Stimulated activated CD8-positive, alpha-beta memory T cell treated with anti-CD3 and anti-CD28 coated beads, Interleukin-4, amount 100 ng/mL, for 4 hours (primary cell): ENCODE measurements around the gene RHOC.

Experiments used
- DNase-seq, 2 donors: peaks; one replicate each; pipeline ENCODE4 v3.0.0-alpha.2; 2020; ENCODE audit warnings: low read depth in 2 of 2, low spot score in 1 of 2

RHOC gene

DNA sequence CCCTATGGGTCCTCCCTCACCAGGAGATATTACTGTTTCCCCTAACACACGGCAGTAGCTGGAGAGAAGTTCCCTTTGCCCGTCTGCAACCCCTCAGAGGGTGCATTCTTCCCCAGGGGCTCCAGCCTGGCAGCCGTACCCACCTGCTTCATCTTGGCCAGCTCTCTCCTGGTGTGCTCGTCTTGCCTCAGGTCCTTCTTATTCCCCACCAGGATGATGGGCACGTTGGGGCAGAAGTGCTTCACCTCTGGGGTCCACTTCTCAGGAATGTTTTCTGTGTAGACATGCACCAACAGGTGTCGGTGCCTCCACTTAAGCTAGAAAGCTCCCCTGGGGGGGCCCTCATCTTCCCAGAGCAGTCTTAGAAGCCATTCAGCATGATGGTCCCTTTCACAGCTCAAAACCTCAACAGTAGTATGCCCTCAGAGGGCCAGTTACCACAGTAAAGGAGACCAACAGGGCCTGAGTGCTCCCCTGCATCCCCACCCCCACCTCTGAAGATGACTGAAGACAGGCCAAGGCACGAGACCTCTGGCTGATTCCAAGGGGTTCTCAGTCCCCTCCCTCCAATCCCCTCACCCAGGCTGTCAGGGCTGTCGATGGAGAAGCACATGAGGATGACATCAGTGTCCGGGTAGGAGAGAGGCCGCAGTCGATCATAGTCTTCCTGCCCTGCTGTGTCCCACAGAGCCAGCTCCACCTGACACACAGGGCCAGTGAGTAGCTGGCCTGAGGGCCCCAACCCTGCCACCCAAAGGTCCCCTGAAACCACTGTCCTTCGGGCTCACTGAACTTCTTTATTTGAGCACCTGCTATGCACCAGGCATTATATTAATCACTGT, 4.3 kb downstream of the RHOC start:
- no peak for DNase-seq

DNA sequence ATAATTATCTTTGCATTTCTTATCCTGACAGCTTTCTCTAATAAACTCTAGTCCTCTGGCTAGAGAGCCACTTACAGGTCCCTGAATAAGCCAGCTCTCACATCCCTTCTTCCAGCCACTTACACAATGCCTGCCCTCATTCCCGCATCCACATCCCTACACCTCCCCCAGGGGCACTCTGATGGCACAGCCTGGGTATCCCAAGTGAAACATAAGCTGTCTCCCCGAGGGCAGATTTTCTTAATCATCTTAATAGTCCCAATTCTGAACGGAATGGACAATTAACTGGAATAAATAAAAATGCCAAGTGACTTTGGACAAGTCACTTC, 4.9 kb downstream of the RHOC start:
- DNase-seq, result no peak

DNA sequence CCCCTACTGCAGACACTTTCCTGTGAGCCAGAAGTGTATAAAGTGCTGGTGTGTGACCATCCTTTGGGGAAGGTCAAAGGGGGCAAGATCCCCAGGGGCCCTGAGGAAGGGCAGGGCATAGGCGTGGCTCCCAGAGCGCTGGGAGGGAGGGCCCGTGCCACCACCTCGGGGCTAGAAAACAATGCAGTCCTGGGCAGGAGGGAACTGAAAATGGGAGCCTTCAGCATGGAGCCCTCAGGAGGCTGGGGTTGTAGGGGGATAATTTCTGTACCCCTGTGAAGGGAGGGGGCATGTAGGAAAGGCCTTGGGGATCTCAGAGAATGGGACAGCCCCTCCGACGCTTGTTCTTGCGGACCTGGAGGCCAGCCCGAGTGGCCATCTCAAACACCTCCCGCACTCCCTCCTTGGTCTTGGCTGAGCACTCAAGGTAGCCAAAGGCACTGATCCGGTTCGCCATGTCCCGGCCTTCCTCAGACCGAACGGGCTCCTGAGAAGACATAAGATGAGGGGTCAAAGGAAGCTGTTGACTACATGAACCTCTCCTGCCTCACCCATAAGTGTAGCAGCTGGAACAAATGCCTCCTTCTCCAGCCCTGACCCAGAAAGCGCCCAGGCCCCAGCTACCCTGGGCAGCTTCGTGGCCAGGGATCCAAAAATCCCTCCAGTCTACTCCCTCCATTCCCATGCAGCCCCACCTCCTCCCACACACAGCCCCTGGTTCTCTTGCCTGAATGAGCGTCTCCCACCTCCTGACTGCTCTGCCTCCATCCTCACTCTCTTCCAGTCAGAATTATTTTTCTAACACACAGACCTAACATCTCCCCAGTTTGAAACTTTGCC, 5.5 kb downstream of the RHOC start:
- DNase-seq, result no peak

DNA sequence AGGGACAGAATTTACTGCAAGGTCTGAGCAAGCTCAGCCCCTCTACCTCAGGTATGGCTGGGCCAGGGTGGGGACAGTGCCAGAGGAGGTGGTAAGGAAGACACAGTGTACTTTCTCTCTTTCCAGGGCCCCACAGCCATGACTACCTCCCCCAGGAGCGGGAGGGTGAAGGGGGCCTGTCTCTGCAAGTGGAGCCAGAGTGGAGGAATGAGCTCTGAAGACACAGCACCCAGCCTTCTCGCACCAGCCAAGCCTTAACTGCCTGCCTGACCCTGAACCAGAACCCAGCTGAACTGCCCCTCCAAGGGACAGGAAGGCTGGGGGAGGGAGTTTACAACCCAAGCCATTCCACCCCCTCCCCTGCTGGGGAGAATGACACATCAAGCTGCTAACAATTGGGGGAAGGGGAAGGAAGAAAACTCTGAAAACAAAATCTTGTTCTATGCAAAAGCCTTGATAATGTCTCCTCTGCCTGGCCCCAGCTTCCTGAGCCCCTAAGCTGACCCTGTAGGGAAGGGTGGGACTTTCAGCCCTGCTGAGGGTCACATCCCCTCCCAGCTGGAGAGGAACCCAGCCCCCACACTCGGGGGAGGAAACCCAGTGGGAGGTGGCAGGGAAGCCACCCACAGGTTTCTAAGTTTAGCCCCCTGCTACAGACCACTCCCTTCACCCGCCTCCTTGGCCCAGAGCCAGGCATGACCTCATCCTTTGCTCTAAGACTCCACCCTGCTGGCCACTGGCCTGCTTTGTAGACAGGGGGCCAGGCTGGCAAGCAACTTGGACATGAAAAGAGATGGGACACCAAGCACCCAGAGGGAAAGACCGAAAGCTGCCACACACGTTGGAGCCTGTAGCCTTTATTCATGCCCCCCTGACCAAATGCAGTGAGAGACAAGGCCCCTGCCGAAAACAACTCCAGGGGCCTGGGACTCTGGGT, 6.4 kb downstream of the RHOC start:
- DNase-seq, result peak; percentile 41 to 65

DNA sequence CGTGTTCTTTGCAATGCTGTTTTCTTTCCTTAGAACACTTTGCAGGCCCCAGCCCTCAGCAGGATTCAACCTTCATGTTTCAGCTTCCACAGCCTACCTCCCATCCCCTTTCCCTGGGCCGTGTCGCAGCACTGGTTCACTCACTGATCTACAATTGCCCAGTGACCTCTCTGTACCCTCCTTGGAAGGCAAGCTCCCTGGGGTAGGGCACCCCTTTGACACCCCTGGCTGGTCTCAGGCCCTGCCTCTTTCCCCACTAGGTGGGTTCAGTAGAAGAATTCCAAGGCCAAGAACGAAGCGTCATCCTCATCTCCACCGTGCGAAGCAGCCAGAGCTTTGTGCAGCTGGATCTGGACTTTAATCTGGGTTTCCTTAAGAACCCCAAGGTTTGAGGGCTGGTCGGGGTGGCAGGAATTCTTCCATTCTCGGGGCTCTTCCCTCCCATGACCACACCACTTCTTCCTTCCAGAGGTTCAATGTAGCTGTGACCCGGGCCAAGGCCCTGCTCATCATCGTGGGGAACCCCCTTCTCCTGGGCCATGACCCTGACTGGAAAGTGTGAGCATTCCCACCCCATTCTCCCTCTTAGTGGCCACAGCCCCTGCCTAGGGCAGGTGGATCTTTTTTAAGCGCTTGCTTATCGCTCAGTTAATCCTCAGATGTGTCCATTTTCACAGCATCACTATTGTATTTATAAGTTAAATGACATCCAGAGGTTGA, 7.3 kb downstream of the RHOC start:
- DNase-seq, result no peak

DNA sequence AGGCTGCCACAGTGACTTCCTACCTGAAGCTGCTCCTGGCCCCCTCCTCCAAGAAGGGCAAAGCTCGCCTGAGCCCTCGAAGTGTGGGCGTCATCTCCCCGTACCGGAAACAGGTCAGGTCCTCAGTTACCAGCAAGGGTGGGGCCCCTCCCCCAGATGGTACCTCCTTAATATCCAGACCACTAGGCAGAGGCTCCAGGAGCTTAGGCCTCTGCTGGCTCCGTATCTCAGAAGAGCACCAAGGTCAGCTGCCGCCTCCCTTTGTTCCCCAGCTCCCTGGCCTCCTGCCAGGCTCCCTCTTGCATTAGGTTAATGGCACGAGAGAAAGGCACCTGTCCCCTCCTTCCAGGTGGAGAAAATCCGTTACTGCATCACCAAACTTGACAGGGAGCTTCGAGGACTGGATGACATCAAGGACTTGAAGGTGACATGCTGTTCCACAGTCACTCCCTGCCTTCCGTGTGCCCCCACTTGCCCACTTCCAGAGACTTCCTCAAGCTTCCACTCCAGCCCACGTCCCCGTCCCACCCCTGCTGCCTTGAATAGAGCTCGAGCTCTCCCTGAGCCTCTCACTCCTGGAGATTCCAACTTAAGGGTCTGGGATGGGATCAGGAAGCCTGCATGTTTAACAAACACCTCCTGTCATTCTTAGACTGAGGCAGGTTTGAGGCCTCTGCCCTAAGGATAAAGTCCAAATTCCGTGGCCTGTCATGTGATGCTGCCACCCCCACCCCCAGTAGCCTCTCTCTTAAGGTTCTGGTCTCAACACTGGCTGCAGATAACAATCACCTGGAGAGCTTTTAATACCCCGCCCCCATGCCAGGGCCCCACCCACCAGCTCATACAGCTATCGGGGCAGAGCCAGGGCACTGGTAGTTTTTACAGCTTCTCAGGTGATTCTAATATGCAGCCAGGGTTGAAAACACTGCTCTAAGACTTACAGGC, 8.3 kb downstream of the RHOC start:
- DNase-seq, result no peak

DNA sequence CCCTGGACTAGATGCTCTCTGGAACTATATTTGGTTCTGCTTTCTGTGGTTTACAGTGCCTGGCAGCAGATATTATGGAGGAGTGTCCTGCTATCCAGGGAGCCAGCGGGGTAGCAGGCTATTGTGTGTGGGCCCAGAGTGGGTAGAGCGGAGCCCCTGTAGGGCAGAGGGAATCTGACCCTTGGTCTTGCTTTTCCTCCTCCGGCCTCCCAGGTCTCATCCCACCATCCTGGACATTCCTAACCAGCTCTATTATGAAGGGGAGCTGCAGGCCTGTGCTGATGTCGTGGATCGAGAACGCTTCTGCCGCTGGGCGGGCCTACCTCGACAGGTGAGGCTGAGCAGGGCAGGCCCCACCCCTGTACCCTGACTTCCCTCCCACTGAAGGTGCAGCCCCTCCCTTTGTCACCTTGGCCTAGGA, 9.1 kb downstream of the RHOC start:
- no peak for DNase-seq

DNA sequence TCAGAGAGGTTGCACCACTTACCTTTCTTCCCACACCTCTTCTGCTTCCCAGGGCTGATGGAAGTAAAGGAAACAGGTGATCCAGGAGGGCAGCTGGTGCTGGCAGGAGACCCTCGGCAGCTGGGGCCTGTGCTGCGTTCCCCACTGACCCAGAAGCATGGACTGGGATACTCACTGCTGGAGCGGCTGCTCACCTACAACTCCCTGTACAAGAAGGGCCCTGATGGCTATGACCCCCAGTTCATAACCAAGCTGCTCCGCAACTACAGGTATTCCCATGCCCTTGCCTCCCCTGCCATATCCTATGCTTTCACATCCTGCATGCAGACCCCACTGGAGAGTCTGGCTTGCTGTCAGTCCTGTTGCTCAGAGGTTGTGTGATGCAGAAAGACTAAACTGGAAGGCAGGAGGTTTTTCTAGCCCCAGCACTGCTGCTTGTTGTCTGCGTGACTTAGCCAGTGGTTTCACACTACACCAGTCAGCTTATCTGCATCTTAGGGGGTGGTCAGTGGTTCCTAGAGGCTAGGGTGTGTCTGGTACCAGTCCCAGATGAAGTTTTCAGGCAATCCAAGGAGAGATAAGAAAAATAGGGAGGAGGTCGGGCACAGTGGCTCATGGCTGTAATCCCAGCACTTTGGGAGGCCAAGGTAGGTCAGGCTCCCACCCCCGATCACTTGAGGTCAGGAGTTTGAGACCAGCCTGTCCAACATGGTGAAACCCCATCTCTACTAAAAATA, 10.2 kb downstream of the RHOC start:
- no peak for DNase-seq

DNA sequence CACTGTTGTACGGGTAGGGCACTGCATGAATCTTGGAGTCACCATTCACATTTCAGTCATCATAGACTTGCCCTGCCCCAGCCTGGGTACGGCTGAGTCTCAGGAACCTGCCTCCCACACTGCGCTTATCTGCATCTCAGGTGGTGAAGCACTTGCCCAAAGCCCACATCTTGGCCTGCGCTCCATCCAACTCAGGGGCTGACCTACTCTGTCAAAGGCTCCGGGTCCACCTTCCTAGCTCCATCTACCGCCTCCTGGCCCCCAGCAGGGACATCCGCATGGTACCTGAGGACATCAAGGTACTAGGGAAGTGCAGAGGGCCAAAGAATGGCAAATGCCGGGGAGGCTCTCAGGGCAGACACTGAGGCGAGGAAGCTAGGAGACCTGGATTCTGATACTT, 11.7 kb downstream of the RHOC start:
- no peak for DNase-seq

DNA sequence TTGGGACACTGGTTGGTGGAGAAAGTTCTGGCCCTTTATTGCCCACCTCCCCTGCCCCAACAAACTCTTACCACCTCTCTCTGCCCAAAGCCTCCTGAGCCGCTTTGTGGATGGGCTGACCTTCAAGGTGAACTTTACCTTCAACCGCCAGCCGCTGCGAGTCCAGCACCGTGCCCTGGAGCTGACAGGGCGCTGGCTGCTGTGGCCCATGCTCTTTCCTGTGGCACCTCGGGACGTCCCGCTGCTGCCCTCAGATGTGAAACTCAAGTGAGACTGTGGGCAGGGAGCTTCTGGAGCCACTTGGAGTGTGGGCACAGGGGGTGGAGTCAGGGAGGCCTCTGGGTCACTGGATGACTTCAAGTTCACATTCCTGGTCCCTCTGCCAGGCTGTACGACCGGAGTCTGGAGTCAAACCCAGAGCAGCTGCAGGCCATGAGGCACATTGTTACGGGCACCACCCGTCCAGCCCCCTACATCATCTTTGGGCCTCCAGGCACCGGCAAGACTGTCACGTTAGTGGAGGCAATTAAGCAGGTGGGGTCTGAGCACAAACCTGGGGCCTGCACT, 12.5 kb downstream of the RHOC start:
- DNase-seq, result no peak

DNA sequence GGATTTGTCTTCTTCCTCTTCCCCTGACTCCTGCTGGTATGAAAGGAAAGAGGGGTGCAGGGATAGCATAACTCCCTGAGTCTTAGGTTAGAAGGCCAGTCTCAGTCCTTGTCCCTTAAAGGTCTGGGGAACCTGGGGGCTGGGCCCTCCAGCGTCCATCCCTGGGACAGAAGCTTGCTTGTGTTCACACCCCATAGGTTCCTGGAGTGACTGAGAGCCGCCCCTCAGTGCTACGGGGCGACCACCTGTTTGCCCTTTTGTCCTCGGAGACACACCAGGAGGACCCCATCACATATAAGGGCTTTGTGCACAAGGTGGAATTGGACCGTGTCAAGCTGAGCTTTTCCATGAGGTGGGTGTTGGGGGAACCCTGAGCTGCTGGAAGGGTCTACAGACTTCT, 13.1 kb downstream of the RHOC start:
- DNase-seq, result no peak

DNA sequence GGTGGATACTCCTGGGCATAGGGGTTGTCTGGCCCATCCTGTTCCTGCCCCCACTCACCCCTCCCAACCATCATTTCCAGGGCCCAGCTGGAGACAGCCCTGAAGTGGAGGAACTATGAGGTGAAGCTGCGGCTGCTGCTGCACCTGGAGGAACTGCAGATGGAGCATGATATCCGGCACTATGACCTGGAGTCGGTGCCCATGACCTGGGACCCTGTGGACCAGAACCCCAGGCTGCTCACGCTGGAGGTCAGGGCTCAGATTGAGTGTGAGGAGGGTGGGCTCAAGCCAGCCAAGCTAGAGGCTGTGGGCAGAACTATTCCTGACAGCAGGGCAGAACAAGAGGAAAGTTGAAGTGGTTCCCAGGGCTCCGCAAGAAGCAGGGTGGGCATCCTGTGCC, 14.2 kb downstream of the RHOC start:
- DNase-seq, result no peak

DNA sequence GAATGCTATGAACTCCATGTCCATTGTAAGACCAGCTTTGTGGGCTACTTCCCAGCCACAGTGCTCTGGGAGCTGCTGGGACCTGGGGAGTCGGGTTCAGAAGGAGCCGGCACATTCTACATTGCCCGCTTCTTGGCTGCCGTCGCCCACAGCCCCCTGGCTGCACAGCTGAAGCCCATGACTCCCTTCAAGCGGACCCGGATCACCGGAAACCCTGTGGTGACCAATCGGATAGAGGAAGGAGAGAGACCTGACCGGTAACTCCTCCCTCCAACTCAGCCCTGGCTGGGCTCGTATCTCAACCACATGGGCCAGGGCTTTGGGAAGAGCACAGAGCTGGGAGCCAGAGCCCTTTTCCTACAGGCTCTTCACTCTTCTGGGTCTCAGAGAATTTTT, 17.1 kb downstream of the RHOC start:
- DNase-seq, result no peak

DNA sequence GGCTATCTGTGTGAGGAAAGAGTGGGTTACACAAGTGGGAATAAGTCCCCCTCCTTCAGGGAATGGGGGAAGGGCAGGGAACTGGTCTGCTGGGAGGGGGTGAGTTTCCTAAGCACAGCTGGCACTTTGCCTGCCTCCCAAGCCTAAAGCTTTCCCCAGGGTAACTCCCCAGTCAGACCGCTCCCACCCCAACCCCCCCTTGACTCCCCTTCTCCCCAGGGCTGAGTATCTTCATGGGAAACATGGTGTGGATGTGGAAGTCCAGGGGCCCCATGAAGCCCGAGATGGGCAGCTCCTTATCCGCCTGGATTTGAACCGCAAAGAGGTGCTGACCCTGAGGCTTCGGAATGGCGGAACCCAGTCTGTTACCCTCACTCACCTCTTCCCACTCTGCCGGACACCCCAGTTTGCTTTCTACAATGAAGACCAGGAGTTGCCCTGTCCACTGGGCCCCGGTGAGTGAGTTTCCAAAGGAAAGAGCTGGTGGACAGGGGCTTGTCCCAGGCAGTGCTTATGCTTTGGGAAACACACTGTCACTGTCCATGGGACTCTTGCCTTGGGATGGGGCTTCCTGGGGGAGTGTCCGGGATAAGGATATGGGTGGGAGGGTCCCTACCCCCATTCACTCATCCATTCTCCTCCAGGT, 17.6 kb downstream of the RHOC start:
- DNase-seq, result no peak

DNA sequence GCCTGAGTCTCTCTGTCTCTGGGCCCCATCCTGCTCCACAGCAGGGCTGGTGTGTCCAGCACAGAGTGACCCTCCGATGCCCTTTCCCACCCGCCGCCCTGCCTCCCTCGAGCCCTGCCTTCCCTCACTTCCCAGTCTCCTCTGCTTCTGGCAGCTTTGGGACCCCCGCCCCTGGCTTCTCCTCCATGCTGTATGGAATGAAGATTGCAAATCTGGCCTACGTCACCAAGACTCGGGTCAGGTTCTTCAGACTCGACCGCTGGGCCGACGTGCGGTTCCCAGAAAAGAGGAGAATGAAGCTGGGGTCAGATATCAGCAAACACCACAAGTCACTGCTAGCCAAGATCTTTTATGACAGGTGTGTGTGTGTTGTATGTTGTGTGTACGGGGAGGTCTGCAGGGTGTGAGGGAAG, 18.1 kb downstream of the RHOC start:
- no peak for DNase-seq

DNA sequence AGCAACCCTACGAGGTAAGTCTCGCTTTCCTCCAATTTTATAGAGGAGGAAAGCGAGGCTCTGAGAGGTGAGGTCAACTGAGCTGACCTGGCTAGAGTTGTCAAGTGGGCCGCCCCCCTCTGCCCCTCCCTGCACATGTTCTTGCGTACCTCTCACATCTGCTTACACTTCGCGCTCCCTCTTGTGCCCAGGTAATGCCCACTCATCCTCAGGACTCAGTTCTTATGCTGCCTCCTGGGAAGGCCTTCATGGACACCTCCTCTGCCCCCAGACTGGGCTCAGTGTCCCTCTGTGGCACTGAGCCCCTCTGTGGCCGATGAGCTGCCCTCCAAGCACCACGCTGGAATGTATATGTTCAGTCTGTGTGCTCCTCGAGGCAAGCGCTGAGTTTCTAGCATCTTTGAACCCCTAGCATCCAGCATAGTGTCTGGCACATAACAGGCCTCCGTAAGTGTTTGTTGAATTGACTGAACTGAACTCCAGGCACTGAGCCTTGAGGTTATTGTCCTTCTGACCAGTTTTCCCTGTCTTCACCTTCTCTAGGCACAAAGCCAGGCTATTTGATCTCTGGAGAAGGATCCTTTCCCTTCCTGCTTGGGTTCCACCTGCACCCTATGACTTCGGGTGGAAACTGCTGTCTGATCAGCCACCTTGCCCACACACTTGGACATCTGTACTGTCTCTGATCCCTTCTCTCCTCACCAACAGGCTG, 19.0 kb downstream of the RHOC start:
- no peak for DNase-seq

DNA sequence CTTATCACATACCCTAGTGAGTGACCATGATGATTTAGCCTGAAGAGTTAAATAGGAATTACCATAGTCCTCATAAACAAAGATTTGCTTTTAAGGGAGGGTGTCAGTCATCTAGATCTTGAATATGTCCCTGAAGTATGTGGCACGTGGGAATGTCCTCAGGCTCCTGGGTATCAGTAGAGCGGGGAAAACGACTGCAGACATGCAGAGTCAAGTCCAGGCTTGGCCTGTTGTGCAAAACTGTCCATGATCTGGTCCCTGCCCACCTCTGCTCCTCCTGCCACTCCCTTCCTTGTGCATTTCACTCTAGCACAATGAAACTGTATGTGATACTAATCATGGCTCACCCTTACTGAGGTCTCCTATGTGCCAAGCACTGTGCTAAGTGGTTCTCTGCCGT, 19.6 kb downstream of the RHOC start:
- DNase-seq, result no peak

DNA sequence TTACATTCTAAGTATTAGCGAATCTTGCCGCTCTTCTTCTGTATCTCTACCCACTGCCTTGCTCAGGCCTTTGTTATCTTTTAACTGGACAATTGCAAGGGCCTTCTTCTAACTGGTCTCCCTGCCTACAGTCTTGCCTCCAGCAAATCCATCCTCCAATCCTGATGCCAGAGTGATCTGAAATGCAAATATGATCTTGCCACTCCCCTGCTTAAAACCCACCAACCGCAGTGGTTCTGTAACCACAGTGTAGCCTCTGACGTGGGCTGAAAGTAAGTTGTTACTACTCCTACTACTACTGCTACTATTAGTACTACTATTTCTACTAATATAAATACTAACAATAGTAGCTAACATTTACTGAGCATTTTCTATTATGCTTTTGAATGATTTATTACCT, 20.1 kb downstream of the RHOC start:
- no peak for DNase-seq
